GM19239 (cell line): Measurements from ENCODE around the gene ZNF511.
A peak's percentile ranks its signal among the peaks of the same experiment; 100 is the strongest.

Source experiments
- DNase-seq: peaks from one replicate; pipeline ENCODE4 v3.0.0; 2011; ENCODE audit warnings: low spot score; ENCODE audit not compliant: insufficient read length
- FAIRE-seq: peaks from 2 replicates; lab custom pipeline; 2011; peaks lifted over from hg19 to GRCh38; lab: Jason Lieb, UNC

The ZNF511 gene

GRCh38 chr10:133347710-133348517, 39.2 kb downstream of the ZNF511 start:
- no peak for FAIRE-seq
- DNase-seq = no peak

- no peak for DNase-seq
- no peak for FAIRE-seq
Observed at GRCh38 chr10:133349160-133349568, 40.5 kb downstream of the ZNF511 start.

- no peak for FAIRE-seq
Observed at GRCh38 chr10:133349577-133350011, 40.9 kb downstream of the ZNF511 start.

GRCh38 chr10:133350283-133350949, 41.7 kb downstream of the ZNF511 start:
- FAIRE-seq = no peak
- DNase-seq = no peak

More at GRCh38 chr10:133349577-133350011, 40.9 kb downstream of the ZNF511 start:
- DNase-seq = no peak

- FAIRE-seq = no peak
- DNase-seq = no peak
Observed at GRCh38 chr10:133350950-133351329, 42.2 kb downstream of the ZNF511 start.

GRCh38 chr10:133351408-133352318, 42.9 kb downstream of the ZNF511 start:
- DNase-seq (no peak), FAIRE-seq (no peak)

- no peak for FAIRE-seq
- no peak for DNase-seq
Observed at GRCh38 chr10:133353202-133353959, 44.7 kb downstream of the ZNF511 start.

- FAIRE-seq = no peak
- no peak for DNase-seq
Observed at GRCh38 chr10:133353988-133354605, 45.4 kb downstream of the ZNF511 start.

GRCh38 chr10:133354672-133355240, 46.0 kb downstream of the ZNF511 start:
- no peak for FAIRE-seq
- no peak for DNase-seq

- FAIRE-seq (no peak), DNase-seq (no peak)
Observed at GRCh38 chr10:133355266-133355665, 46.6 kb downstream of the ZNF511 start.

GRCh38 chr10:133355991-133356390, 47.3 kb downstream of the ZNF511 start:
- DNase-seq (no peak), FAIRE-seq (no peak)

GRCh38 chr10:133356549-133357284, 48.0 kb downstream of the ZNF511 start:
- FAIRE-seq (no peak), DNase-seq (no peak)

GRCh38 chr10:133357285-133358161, 48.8 kb downstream of the ZNF511 start, which contains the start of gene FUOM:
TSS of gene FUOM (minus strand) at chr10:133358019. CDS start at chr10:133358007, 12 bp downstream.
- peak; percentile 62 for FAIRE-seq
- peak; percentile 94 for DNase-seq

- DNase-seq (no peak), FAIRE-seq (no peak)
Observed at GRCh38 chr10:133358162-133358924, 49.6 kb downstream of the ZNF511 start.

GRCh38 chr10:133358925-133359310, 50.2 kb downstream of the ZNF511 start:
- no peak for DNase-seq
- FAIRE-seq = no peak

- no peak for FAIRE-seq
- no peak for DNase-seq
Observed at GRCh38 chr10:133359554-133359971, 50.8 kb downstream of the ZNF511 start.
